Peyer's patch (tissue), 4 donors: ENCODE data around the gene AURKB.

ENCODE experiments used
- POLR2A ChIP-seq, 2 donors: fragments of 450-650 bp; IDR thresholded peaks; one replicate each; pipeline ENCODE4 v1.5.1; 2017; ENCODE audit warnings: antibody characterized with exemption in 2 of 2, mild to moderate bottlenecking in 2 of 2, moderate library complexity in 2 of 2
- TF ChIP-seq, protein P1 (sequence below), 6 experiments: fragments of 450-650 bp in 4 of 6; fragments of 200-600 bp in 2 of 6; sonication (generic) in 1 of 6; IDR thresholded peaks; one replicate each; pipeline ENCODE4 v1.5.1; 2017 to 2019; ENCODE audit warnings: antibody characterized with exemption in 6 of 6, mild to moderate bottlenecking in 3 of 6, moderate library complexity in 1 of 6

DNA sequence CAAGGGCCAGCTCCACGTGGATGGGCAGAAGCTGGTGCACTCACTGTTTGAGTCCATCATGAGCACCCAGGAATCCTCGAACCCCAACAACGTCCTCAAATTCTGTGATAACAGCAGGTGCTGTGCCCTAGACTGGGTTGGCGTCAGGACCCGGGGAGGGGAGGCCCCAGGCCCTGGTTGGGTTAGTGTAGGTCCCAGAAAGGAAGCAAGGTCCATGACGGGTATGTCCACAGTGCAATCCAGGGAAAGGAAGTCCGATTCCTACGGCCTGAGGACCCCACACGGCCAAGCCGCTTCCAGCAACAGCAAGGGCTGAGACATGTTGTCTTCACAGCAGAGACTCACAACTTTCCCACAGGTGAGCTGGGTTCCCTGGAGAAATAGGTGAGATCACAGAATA lies 45.9 kb upstream of the AURKB start:
- TF ChIP-seq, protein P1, sequence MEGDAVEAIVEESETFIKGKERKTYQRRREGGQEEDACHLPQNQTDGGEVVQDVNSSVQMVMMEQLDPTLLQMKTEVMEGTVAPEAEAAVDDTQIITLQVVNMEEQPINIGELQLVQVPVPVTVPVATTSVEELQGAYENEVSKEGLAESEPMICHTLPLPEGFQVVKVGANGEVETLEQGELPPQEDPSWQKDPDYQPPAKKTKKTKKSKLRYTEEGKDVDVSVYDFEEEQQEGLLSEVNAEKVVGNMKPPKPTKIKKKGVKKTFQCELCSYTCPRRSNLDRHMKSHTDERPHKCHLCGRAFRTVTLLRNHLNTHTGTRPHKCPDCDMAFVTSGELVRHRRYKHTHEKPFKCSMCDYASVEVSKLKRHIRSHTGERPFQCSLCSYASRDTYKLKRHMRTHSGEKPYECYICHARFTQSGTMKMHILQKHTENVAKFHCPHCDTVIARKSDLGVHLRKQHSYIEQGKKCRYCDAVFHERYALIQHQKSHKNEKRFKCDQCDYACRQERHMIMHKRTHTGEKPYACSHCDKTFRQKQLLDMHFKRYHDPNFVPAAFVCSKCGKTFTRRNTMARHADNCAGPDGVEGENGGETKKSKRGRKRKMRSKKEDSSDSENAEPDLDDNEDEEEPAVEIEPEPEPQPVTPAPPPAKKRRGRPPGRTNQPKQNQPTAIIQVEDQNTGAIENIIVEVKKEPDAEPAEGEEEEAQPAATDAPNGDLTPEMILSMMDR (IDR thresholded peaks at IDR 0.05), result no peak
- no peak for TF ChIP-seq POLR2A (IDR thresholded peaks at IDR 0.05)
